GM06990 (cell line): ENCODE measurements around the gene HAAO.

Experiments used
- DNase-seq: peaks from one replicate; pipeline ENCODE4 v3.0.0-alpha.2; 2011; ENCODE audit not compliant: insufficient read length; ENCODE audit errors: extremely low read depth
- H3K27me3 ChIP-seq: replicated peaks from 2 replicates; pipeline ENCODE4 v1.6.0; 2011; ENCODE audit warnings: low read length; ENCODE audit not compliant: control insufficient read depth, insufficient read depth
- H3K36me3 ChIP-seq: 2 replicates; pipeline ENCODE4 v1.5.1; 2011; ENCODE audit warnings: low read length; ENCODE audit not compliant: control insufficient read depth, insufficient read depth
- H3K4me3 ChIP-seq: replicated peaks from 2 replicates; pipeline ENCODE4 v1.5.1; 2011; ENCODE audit warnings: low read depth, mild to moderate bottlenecking, control low read depth, low read length
- CTCF ChIP-seq: IDR thresholded peaks from 2 replicates; pipeline ENCODE4 v1.5.1; 2011; ENCODE audit warnings: low read length, control low read depth, mild to moderate bottlenecking, inconsistent platforms; ENCODE audit not compliant: insufficient read depth, poor library complexity, severe bottlenecking

The HAAO gene

GRCh38 chr2:42819160-42819559 lies 26.8 kb upstream of the HAAO start:
- Histone ChIP-seq H3K4me3 (no peak overlapping the region), H3K27me3 (no peaks in the 10 kb centered on the region), H3K36me3 (no peaks in the 10 kb centered on the region)
- DNase-seq = no peak
- TF ChIP-seq CTCF = no peak

GRCh38 chr2:42815726-42816125 lies 23.3 kb upstream of the HAAO start:
- Histone ChIP-seq H3K4me3 (no peak overlapping the region), H3K27me3 (no peaks in the 10 kb centered on the region), H3K36me3 (no peaks in the 10 kb centered on the region)
- TF ChIP-seq CTCF = no peak
- no peak for DNase-seq

GRCh38 chr2:42813763-42814162 lies 21.4 kb upstream of the HAAO start:
- no peaks in the 10 kb centered on the region for H3K36me3 ChIP-seq
- no peak for TF ChIP-seq CTCF
- no peaks in the 10 kb centered on the region for H3K27me3 ChIP-seq
- no peak overlapping the region for H3K4me3 ChIP-seq
- no peak for DNase-seq

- DNase-seq = no peak
- H3K27me3 ChIP-seq = no peaks in the 10 kb centered on the region
- H3K4me3 ChIP-seq = no peak overlapping the region
- no peaks in the 10 kb centered on the region for H3K36me3 ChIP-seq
- peak; percentile 27 for TF ChIP-seq CTCF
Measured at GRCh38 chr2:42812899-42813479, 20.6 kb upstream of the HAAO start.

- peak; percentile 2 for TF ChIP-seq CTCF
- DNase-seq = no peak
Measured at GRCh38 chr2:42810971-42811811, 18.8 kb upstream of the HAAO start.

More at GRCh38 chr2:42810971-42811811, 18.8 kb upstream of the HAAO start:
- Histone ChIP-seq H3K27me3 (no peaks in the 10 kb centered on the region), H3K36me3 (no peaks in the 10 kb centered on the region), H3K4me3 (peak overlapping the region; percentile 53)
